ENCODE data around the gene CAMKK1. TPM values are rescaled to one million over a fixed set of nuclear protein-coding genes. Genes with fewer than 3 reads are reported as not detected.
A peak's percentile ranks its signal among the peaks of the same experiment; 100 is the strongest.

CAMKK1 gene
- total RNA-seq, 2 donors from 2014 or later, result 1.5 to 3.3 TPM

- peaks cover 0 to 2% of the 10 kb centered on the region in 2 donors for H3K27me3 Mint-ChIP-seq
Measured at GRCh38 chr17:3912827-3913226, 20.0 kb upstream of the CAMKK1 start.

DNA sequence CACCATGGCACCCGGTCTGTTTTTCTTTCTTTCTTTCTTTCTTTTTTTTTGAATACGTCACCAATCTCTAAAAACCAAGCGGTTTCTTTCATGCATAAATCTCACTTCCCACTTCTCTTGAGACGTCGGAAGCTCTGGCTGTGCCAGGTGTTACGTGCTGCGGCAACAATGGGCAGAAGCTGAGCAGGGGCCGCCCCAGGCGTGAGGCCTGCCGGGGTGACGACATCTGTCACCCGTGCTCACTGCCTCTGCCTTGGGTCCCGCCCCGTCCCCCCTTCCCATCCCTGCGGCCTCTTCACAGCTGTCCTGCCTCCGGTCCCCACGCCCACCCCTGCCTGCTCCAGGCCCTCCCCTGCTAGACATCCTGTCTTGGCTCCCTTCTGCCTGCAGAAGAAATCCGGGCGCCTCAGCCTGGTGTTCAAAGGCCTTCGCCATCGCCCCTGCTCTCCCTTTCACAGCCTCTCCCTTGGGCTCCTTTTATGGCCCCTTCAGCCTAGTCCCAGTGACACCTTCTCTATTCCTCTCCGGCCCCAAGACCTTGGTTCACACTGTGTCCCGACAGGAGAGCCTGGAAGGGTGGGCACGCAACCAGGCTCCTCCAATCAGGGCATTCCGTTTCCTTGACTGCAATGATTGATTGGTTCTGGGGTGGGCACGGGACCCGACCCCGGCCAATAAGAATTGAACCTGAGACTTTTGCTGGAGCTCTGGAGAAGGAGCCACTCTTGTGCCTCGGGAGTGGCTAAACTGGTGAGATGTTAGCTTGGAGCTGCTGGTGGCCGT, 18.6 kb upstream of the CAMKK1 start:
- Mint-ChIP-seq H3K36me3 (no peaks in the 10 kb centered on the region), H3K4me1 (ENCODE audit: low read depth in 2 of 2) (peaks cover 25 to 32% of the 10 kb centered on the region in 2 donors), H3K9me3 (no peaks in the 10 kb centered on the region), H3K27ac (peak overlapping the region in 1 of 2 donors; percentile 69), H3K4me3 (peak overlapping the region; percentile 43), H3K27me3 (peaks cover 0 to 2% of the 10 kb centered on the region in 2 donors)
- ATAC-seq (peak; percentile 67 to 86), DNase-seq (ENCODE audit: low spot score) (peak; percentile 77)

More at GRCh38 chr17:3912827-3913226, 20.0 kb upstream of the CAMKK1 start:
- peaks cover 30 to 40% of the 10 kb centered on the region in 2 donors for H3K4me1 Mint-ChIP-seq (ENCODE audit: low read depth in 2 of 2)
- no peaks in the 10 kb centered on the region for H3K9me3 Mint-ChIP-seq
- peak overlapping the region in 1 of 2 donors; percentile 27 for H3K27ac Mint-ChIP-seq
- no peak overlapping the region for H3K4me3 Mint-ChIP-seq
- no peaks in the 10 kb centered on the region for H3K36me3 Mint-ChIP-seq
- DNase-seq (ENCODE audit: low spot score) (no peak), ATAC-seq (no peak)

DNA sequence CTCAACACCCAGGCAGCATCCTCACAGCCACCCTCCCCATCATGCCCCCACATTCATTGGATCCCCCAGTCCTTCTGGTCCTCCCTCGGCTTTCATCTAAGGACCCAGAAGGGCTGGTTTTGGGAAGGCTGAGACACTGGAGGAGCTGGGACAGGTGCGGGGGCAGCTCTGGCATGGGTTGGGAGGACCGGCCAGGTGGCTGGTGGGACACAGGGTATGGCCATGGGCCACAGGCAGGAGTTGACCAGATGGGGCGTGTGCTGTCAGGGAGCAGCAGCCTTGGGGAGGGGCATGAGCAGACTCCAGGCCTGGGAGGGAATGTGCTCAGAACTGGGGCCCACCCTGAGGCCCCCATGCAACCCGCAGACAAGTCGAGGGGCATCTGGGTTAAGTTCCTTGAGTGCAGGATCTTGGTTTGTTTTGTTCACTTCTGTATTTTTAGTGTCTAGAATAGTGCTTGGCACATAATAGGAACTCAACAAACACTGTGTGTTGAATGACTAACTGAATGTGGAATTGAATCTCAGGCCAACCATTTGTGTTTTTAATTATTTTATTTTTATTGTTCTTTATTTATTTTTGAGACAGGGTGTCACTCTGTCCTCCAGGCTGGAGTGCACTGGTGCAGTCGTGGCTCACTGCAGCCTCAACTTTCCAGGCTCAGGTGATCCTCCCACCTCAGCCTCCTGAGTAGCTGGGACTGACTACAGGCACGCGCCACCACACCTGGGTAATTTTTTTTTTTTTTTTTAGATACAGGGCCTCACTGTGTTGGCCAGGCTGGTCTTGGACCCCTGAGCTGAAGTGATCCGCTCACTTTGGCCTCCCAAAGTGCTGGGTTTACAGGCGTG, 17.8 kb upstream of the CAMKK1 start:
- Mint-ChIP-seq H3K27ac (peak overlapping the region in 1 of 2 donors; percentile 69), H3K27me3 (peaks cover 0 to 2% of the 10 kb centered on the region in 2 donors), H3K4me3 (peak overlapping the region; percentile 43), H3K36me3 (no peaks in the 10 kb centered on the region), H3K4me1 (ENCODE audit: low read depth in 2 of 2) (peaks cover 19 to 27% of the 10 kb centered on the region in 2 donors), H3K9me3 (no peaks in the 10 kb centered on the region)
- DNase-seq (ENCODE audit: low spot score) (no peak), ATAC-seq (no peak)

DNA sequence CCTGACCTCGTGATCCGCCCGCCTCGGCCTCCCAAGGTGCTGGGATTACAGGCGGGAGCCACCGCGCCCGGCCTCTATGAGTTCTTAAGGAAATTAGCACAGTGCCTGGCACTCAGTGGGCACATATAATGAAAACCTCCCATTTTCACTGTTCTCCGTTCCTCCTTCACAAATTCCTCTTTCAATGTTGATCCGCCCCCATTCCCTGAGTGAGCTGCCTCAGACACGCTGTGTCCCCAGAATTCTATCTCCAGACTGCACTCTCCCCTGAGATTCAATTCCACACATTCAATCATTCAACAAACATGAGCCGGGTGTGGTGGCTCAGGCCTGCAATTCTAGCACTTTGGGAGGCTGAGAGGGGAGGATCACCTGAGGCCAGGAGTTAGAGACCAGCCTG, 16.4 kb upstream of the CAMKK1 start:
- Mint-ChIP-seq H3K27me3 (peaks cover 0 to 2% of the 10 kb centered on the region in 2 donors), H3K4me3 (no peak overlapping the region), H3K36me3 (no peaks in the 10 kb centered on the region), H3K27ac (peak overlapping the region in 1 of 2 donors; percentile 60), H3K4me1 (ENCODE audit: low read depth in 2 of 2) (peaks cover 13 to 21% of the 10 kb centered on the region in 2 donors), H3K9me3 (no peaks in the 10 kb centered on the region)
- DNase-seq (ENCODE audit: low spot score), result no peak
- ATAC-seq, result no peak

- Mint-ChIP-seq H3K4me1 (ENCODE audit: low read depth in 2 of 2) (peaks cover 6 to 13% of the 10 kb centered on the region in 2 donors), H3K27me3 (no peaks in the 10 kb centered on the region), H3K4me3 (no peak overlapping the region), H3K9me3 (no peaks in the 10 kb centered on the region), H3K27ac (no peak overlapping the region), H3K36me3 (no peaks in the 10 kb centered on the region)
- ATAC-seq, result no peak
- no peak for DNase-seq (ENCODE audit: low spot score)
Measured at GRCh38 chr17:3907483-3908216, 14.8 kb upstream of the CAMKK1 start.

DNA sequence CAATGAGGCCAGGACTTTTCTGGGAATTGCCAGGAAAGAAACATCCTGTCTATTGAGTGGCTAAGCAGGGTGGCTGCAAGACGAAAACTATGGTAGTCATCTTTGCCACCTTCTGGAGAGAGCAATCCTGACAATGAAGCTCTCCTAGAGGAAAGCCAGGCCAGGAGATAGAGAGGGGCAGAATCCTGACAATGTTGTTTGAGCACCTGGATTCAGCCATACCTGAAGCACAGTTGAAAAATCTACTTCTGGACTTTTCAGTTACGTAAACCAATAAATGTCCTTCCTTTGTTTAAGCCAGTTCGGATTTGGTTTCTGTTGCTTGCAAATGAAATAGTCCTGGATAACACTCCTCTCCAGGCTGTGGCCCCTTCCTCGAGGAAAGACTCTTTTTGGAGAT, 14.0 kb upstream of the CAMKK1 start:
- ATAC-seq (no peak), DNase-seq (ENCODE audit: low spot score) (no peak)
- Mint-ChIP-seq H3K4me1 (ENCODE audit: low read depth in 2 of 2) (peaks cover 6 to 11% of the 10 kb centered on the region in 2 donors), H3K9me3 (no peaks in the 10 kb centered on the region), H3K36me3 (no peaks in the 10 kb centered on the region), H3K27me3 (no peaks in the 10 kb centered on the region), H3K27ac (no peak overlapping the region), H3K4me3 (no peak overlapping the region)

DNA sequence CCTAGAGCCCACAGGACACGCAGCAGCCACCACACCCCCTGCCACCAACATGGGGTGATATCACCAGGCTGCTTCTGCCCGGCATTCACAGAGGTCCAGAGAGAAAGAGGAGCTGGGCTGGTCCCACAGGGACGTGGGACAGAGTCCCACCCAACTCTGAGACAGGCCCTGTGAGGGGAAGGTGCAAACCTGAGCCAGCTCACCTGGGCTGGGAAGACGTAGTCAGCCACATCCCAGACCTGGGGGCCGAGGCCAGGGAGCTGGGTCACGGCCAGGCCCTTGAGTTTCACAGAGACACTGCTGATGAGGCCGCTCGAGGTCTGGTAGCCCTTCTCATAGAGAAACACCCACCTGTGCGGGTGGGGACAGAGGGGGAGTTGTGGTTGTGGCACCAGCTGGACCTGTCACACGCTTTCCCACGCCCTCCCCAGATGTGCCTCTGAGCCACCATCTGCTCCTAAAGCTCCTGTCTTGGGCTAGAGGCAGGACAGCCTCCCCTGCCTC, 12.2 kb upstream of the CAMKK1 start:
- Mint-ChIP-seq H3K4me3 (no peak overlapping the region), H3K4me1 (ENCODE audit: low read depth in 2 of 2) (no peaks in the 10 kb centered on the region), H3K36me3 (no peaks in the 10 kb centered on the region), H3K27ac (no peak overlapping the region), H3K27me3 (no peaks in the 10 kb centered on the region), H3K9me3 (no peaks in the 10 kb centered on the region)
- DNase-seq (ENCODE audit: low spot score), result no peak
- no peak for ATAC-seq

DNA sequence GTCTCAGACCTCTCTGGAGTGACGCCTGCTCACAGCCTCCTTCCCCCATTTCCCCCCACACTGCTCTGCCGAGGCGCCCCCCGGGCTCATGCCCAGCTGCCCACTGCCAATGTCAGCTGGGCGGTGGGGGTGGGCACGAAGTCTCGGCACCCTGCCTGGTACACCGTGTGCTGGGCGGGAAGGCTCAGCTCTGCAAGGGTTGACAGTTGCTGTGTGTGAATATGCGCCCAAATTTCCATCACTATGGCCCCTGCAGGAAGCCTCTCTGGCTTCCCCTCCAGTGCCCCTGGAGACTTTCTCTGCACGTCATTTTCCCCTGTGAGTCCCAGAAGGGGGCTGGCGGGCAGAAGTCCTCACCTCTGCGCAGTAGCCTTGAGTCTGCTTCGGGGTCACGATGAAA, 11.6 kb upstream of the CAMKK1 start:
- Mint-ChIP-seq H3K27ac (no peak overlapping the region), H3K4me1 (ENCODE audit: low read depth in 2 of 2) (no peaks in the 10 kb centered on the region), H3K9me3 (no peaks in the 10 kb centered on the region), H3K27me3 (no peaks in the 10 kb centered on the region), H3K36me3 (no peaks in the 10 kb centered on the region), H3K4me3 (no peak overlapping the region)
- ATAC-seq (peak in 1 of 2 donors; percentile 11), DNase-seq (ENCODE audit: low spot score) (no peak)

DNA sequence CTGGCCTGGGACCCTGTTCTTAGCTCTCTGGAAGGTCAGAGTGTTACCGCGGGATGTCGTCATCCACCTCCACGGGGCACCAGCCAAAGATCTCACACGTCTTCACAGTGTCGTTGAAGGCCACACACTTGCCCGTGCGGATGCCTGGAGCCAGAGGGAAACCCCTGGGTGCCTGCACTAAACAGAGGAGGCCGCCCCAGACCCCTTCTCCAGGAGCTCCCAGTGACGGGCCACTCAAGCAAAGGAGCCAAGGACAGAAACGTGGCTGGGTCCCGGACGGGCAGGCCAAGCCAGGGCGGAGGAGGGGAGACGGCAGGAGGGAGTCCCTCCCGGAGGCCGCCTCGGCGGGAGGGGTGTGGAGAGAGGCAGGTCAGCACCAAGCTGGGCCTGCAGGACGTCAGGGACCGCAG, 11.0 kb upstream of the CAMKK1 start:
- DNase-seq (ENCODE audit: low spot score), result no peak
- H3K27ac Mint-ChIP-seq, result no peak overlapping the region
- H3K9me3 Mint-ChIP-seq, result no peaks in the 10 kb centered on the region
- no peak for ATAC-seq
- no peak overlapping the region for H3K4me3 Mint-ChIP-seq
- no peaks in the 10 kb centered on the region for H3K27me3 Mint-ChIP-seq
- no peaks in the 10 kb centered on the region for H3K36me3 Mint-ChIP-seq
- no peaks in the 10 kb centered on the region for H3K4me1 Mint-ChIP-seq (ENCODE audit: low read depth in 2 of 2)

GRCh38 chr17:3903051-3903825, 10.4 kb upstream of the CAMKK1 start:
- Mint-ChIP-seq H3K36me3 (no peaks in the 10 kb centered on the region), H3K9me3 (no peaks in the 10 kb centered on the region), H3K27me3 (no peaks in the 10 kb centered on the region), H3K27ac (no peak overlapping the region), H3K4me1 (ENCODE audit: low read depth in 2 of 2) (no peaks in the 10 kb centered on the region), H3K4me3 (no peak overlapping the region)
- DNase-seq (ENCODE audit: low spot score) (no peak), ATAC-seq (no peak)

- peak overlapping the region in 1 of 2 donors; percentile 1 for H3K27ac Mint-ChIP-seq
- no peak for ATAC-seq
- H3K4me1 Mint-ChIP-seq (ENCODE audit: low read depth in 2 of 2), result no peaks in the 10 kb centered on the region
- no peaks in the 10 kb centered on the region for H3K36me3 Mint-ChIP-seq
- H3K27me3 Mint-ChIP-seq, result no peaks in the 10 kb centered on the region
- no peak overlapping the region for H3K4me3 Mint-ChIP-seq
- no peaks in the 10 kb centered on the region for H3K9me3 Mint-ChIP-seq
- no peak for DNase-seq (ENCODE audit: low spot score)
Measured at GRCh38 chr17:3900646-3901045, 7.8 kb upstream of the CAMKK1 start.

DNA sequence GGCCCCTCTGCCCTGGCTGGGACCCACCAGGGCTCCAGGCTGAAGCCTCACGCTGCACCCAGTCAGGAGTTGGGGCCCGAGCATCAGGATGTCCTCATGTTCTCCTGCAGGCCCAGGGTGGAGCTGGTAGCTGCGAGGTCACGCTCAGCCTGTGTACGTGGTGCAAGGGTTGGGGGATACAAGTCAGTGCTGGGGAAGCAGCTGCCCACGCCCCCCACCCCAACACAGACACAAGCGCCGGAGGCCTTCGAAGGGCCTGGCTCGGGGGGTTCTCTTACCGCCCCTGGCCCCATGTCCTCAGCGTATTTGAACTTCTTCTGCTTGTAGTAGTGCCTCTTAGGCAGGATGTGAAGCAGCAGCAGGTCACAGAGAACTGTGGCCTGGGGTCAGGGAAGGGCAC, 4.9 kb upstream of the CAMKK1 start:
- Mint-ChIP-seq H3K9me3 (no peaks in the 10 kb centered on the region), H3K27me3 (no peaks in the 10 kb centered on the region), H3K4me1 (ENCODE audit: low read depth in 2 of 2) (peaks cover 8 to 12% of the 10 kb centered on the region in 2 donors), H3K27ac (no peak overlapping the region), H3K36me3 (no peaks in the 10 kb centered on the region), H3K4me3 (no peak overlapping the region)
- ATAC-seq (no peak), DNase-seq (ENCODE audit: low spot score) (no peak)

DNA sequence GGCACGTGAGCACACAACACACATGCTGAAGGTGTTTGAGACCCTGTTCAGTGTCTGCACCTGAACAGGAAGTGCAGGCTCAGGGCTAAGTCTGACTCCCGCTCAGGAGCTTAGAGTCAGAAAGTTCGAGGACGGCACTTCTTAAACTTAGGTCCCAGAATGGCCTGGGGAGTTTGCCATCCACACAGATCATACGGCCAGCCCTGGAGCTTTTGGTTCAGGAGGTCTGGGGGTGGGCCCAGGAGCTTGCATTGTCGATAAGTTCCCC, 4.0 kb upstream of the CAMKK1 start:
- H3K9me3 Mint-ChIP-seq, result no peaks in the 10 kb centered on the region
- no peaks in the 10 kb centered on the region for H3K36me3 Mint-ChIP-seq
- no peaks in the 10 kb centered on the region for H3K27me3 Mint-ChIP-seq
- DNase-seq (ENCODE audit: low spot score), result no peak
- no peak overlapping the region for H3K4me3 Mint-ChIP-seq
- peaks cover 8 to 12% of the 10 kb centered on the region in 2 donors for H3K4me1 Mint-ChIP-seq (ENCODE audit: low read depth in 2 of 2)
- no peak for ATAC-seq
- H3K27ac Mint-ChIP-seq, result no peak overlapping the region

Data from natural killer cell treated with Interleukin-12 subunit alpha and Interleukin-12 subunit beta and Interleukin-15 and Interleukin-18, amount 100 ng/mL, for 72 hours (primary cell).